ENCODE results near the gene GRAMD1B. TPM values are rescaled to one million over a fixed set of nuclear protein-coding genes. Genes with fewer than 3 reads are reported as not detected.

GRAMD1B gene
- total RNA-seq, 4 donors from 2014 or later, result 27.5 to 37.2 (median 30.6) TPM

DNA sequence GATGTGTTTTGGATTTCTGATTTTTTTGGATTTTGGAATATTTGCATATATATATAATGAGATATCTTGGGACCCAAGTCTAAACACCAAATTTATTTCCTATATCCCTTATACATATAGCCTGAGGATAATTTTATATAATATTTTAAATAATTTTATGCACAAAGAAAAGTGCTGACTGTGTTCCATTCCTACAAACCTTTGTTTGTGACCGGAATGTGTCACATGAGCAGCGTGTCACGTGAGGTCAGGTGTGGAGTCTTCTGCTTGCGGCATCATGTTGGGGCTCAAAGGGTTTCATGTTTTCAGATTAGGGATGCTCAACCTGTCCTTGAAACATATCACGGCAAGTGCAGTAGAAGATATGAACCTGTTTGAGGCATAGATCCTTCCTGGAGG is 158.8 kb downstream of the GRAMD1B start:
- H3K4me3 ChIP-seq, result no peak overlapping the region
- no peaks in the 10 kb centered on the region for H3K27me3 ChIP-seq
- TF ChIP-seq, protein P1, sequence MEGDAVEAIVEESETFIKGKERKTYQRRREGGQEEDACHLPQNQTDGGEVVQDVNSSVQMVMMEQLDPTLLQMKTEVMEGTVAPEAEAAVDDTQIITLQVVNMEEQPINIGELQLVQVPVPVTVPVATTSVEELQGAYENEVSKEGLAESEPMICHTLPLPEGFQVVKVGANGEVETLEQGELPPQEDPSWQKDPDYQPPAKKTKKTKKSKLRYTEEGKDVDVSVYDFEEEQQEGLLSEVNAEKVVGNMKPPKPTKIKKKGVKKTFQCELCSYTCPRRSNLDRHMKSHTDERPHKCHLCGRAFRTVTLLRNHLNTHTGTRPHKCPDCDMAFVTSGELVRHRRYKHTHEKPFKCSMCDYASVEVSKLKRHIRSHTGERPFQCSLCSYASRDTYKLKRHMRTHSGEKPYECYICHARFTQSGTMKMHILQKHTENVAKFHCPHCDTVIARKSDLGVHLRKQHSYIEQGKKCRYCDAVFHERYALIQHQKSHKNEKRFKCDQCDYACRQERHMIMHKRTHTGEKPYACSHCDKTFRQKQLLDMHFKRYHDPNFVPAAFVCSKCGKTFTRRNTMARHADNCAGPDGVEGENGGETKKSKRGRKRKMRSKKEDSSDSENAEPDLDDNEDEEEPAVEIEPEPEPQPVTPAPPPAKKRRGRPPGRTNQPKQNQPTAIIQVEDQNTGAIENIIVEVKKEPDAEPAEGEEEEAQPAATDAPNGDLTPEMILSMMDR (IDR thresholded peaks at IDR 0.05), result no peak
- TF ChIP-seq POLR2A (IDR thresholded peaks at IDR 0.05) (no peak), EP300 (IDR thresholded peaks at IDR 0.05) (no peak)
- WGBS, 2 donors, result 94 to 97% methylated on average over 5 of the region's 5 CpGs
- H3K4me1 ChIP-seq, result peaks cover 0 to 16% (median 4%) of the 10 kb centered on the region in 4 donors
- no peak for DNase-seq (ENCODE audit: low spot score in 2 of 2)
- no peak overlapping the region for H3K27ac ChIP-seq
- peaks cover 0 to 2% (median 0%) of the 10 kb centered on the region in 3 donors for H3K36me3 ChIP-seq
- no peaks in the 10 kb centered on the region for H3K9me3 ChIP-seq

DNA sequence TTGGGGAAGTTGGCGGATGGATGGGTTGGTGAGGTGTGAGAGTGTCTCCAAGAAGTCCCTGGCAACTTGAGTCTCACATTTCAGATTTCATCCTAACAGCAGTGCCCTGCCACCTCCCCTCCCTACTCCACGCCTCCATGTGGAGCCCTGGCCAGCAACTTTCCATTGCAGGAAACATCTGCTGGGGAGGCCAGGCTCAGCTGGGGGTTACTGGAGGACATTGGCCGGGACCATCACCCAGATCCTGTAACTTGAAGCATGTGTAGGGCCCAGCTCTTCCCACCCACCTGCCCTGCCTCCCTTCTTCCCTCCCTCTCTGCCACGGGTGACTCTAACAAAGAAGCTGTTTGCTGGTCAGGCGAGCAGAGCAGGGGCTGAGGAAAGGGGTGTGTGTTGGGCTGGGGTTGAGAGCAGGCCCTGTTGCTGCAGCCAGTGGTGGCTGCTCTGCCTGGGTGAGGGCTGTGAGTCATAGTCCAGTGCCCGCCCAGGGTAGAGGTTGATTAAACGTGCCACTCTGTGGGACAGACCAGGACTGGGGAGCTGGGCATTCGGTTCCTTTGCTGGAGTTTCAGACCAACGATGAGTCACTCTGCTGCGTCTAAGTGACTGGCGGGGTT is 160.3 kb downstream of the GRAMD1B start:
- Histone ChIP-seq H3K9me3 (no peaks in the 10 kb centered on the region), H3K36me3 (peaks cover 0 to 18% (median 0%) of the 10 kb centered on the region in 3 donors), H3K27me3 (no peaks in the 10 kb centered on the region), H3K4me3 (peak overlapping the region in 1 of 4 donors; percentile 29), H3K27ac (peak overlapping the region in 3 of 4 donors; percentile 63 to 75 (median 74)), H3K4me1 (peaks cover 0 to 16% (median 4%) of the 10 kb centered on the region in 4 donors)
- DNase-seq (ENCODE audit: low spot score in 2 of 2), result peak in 1 of 2 donors; percentile 5
- WGBS, 2 donors, result 40 to 49% methylated on average over 11 of the region's 11 CpGs
- TF ChIP-seq, protein P1 (IDR thresholded peaks at IDR 0.05), result no peak
- TF ChIP-seq EP300 (IDR thresholded peaks at IDR 0.05), result peak in 1 of 2 donors; percentile 74

- Histone ChIP-seq H3K27ac (no peak overlapping the region), H3K27me3 (no peaks in the 10 kb centered on the region), H3K4me3 (no peak overlapping the region), H3K36me3 (peaks cover 0 to 22% (median 0%) of the 10 kb centered on the region in 3 donors), H3K4me1 (peaks cover 0 to 16% (median 3%) of the 10 kb centered on the region in 4 donors), H3K9me3 (no peaks in the 10 kb centered on the region)
- TF ChIP-seq POLR2A (IDR thresholded peaks at IDR 0.05), result no peak
- TF ChIP-seq EP300 (IDR thresholded peaks at IDR 0.05), result no peak
- TF ChIP-seq, protein P1 (IDR thresholded peaks at IDR 0.05), result no peak
- no peak for DNase-seq (ENCODE audit: low spot score in 2 of 2)
- 77 to 93% methylated on average over 5 of the region's 6 CpGs for WGBS, 2 donors
These were observed 163.5 kb downstream of the GRAMD1B start for GRCh38 chr11:123593570-123593969.

- Histone ChIP-seq H3K4me1 (peaks cover 0 to 16% (median 2%) of the 10 kb centered on the region in 4 donors), H3K27me3 (no peaks in the 10 kb centered on the region), H3K9me3 (no peaks in the 10 kb centered on the region), H3K4me3 (no peak overlapping the region), H3K27ac (peak overlapping the region in 1 of 4 donors; percentile 24), H3K36me3 (peaks cover 0 to 22% (median 0%) of the 10 kb centered on the region in 3 donors)
- 85 to 95% methylated on average over 8 of the region's 8 CpGs for WGBS, 2 donors
- no peak for DNase-seq (ENCODE audit: low spot score in 2 of 2)
- no peak for TF ChIP-seq POLR2A (IDR thresholded peaks at IDR 0.05)
These were observed 164.3 kb downstream of the GRAMD1B start for GRCh38 chr11:123594188-123594901.

DNA sequence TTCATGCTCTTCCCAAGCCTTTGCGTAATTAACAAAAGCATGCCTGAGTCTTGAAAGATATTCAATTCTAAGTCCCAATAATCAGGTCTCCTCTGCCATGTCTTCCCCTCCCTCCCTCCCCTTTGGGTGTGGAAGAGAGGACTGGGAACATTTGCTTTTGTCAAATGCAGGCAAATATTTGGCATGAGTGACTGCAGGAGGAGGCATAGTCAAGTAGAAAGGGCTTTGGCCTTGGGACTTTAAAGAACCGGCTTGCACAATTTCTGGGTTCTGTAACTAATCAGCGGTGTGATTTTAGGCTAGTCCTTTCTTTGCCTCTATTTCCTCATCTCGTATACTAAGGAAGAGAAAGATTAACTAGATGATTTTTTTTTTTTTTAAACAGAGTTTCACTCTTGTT is 164.9 kb downstream of the GRAMD1B start:
- H3K27ac ChIP-seq, result peak overlapping the region in 1 of 4 donors; percentile 24
- TF ChIP-seq POLR2A (IDR thresholded peaks at IDR 0.05) (no peak), EP300 (IDR thresholded peaks at IDR 0.05) (no peak)
- TF ChIP-seq, protein P1 (IDR thresholded peaks at IDR 0.05), result no peak
- H3K9me3 ChIP-seq, result no peaks in the 10 kb centered on the region
- H3K36me3 ChIP-seq, result peaks cover 0 to 22% (median 0%) of the 10 kb centered on the region in 3 donors
- H3K4me3 ChIP-seq, result no peak overlapping the region
- peaks cover 0 to 13% (median under 1%) of the 10 kb centered on the region in 4 donors for H3K4me1 ChIP-seq
- no peak for DNase-seq (ENCODE audit: low spot score in 2 of 2)
- H3K27me3 ChIP-seq, result no peaks in the 10 kb centered on the region
- 92 to 93% methylated on average over 4 of the region's 4 CpGs for WGBS, 2 donors

Data from tibial nerve (tissue), 4 donors.